Endodermal cell (in vitro differentiated cells): Measurements from ENCODE around the gene NDRG2. TPM values are rescaled to one million over a fixed set of nuclear protein-coding genes. Genes with fewer than 3 reads are reported as not detected.

Source experiments
- DNase-seq: peaks from one replicate; pipeline ENCODE4 v3.0.0-alpha.2; 2017
- H3K27ac ChIP-seq: 2 replicates; pipeline ENCODE4 v1.5.1; 2013; ENCODE audit warnings: mild to moderate bottlenecking, low read depth, low read length, moderate library complexity
- H3K27me3 ChIP-seq: 2 replicates; pipeline ENCODE4 v1.6.1; 2013; ENCODE audit warnings: mild to moderate bottlenecking, low read length, moderate library complexity; ENCODE audit not compliant: insufficient read depth, control insufficient read depth, poor library complexity, severe bottlenecking
- H3K36me3 ChIP-seq: 2 replicates; pipeline ENCODE4 v1.7.0; 2013; ENCODE audit warnings: mild to moderate bottlenecking, low read length, moderate library complexity; ENCODE audit not compliant: control insufficient read depth, insufficient read depth
- H3K4me1 ChIP-seq: one replicate; pipeline ENCODE4 v1.7.0; 2013; ENCODE audit warnings: low read length; ENCODE audit not compliant: control insufficient read depth, insufficient read depth
- H3K4me3 ChIP-seq: 2 replicates; pipeline ENCODE4 v1.5.1; 2013; ENCODE audit warnings: mild to moderate bottlenecking, low read length, moderate library complexity
- H3K9ac ChIP-seq: 2 replicates; pipeline ENCODE4 v1.6.1; 2013; ENCODE audit warnings: mild to moderate bottlenecking, low read length, moderate library complexity; ENCODE audit not compliant: poor library complexity, severe bottlenecking; ENCODE audit errors: extremely low read depth
- H3K9me3 ChIP-seq: 2 replicates; pipeline ENCODE4 v1.6.1; 2013; ENCODE audit warnings: mild to moderate bottlenecking, low read length, moderate library complexity; ENCODE audit not compliant: control insufficient read depth
- H3K27ac Mint-ChIP-seq: 2 replicates; pipeline ENCODE4 v1.8.0; 2020; ENCODE audit warnings: mixed read lengths
- H3K27me3 Mint-ChIP-seq: 2 replicates; pipeline ENCODE4 v1.8.0; 2021; ENCODE audit warnings: mild to moderate bottlenecking, mixed read lengths; ENCODE audit not compliant: insufficient read depth
- H3K36me3 Mint-ChIP-seq: 2 replicates; pipeline ENCODE4 v1.8.0; 2020; ENCODE audit warnings: low read depth, mixed read lengths
- H3K4me1 Mint-ChIP-seq: 2 replicates; pipeline ENCODE4 v1.8.0; 2020; ENCODE audit warnings: mixed read lengths
- H3K4me3 Mint-ChIP-seq: 2 replicates; pipeline ENCODE4 v1.8.0; 2020; ENCODE audit warnings: mild to moderate bottlenecking, moderate library complexity, mixed read lengths
- H3K9me3 Mint-ChIP-seq: 2 replicates; pipeline ENCODE4 v1.8.0; 2020; ENCODE audit warnings: mild to moderate bottlenecking, mixed read lengths
- CTCF ChIP-seq: fragments of 200-600 bp; sonication (generic); conservative IDR thresholded peaks from 2 replicates; pipeline ENCODE4 v1.5.0; 2021; ENCODE audit warnings: antibody characterized with exemption, mild to moderate bottlenecking
- WGBS, 2 experiments: methylation state at CpG; one replicate each; pipeline versions ENCODE4 v1.1.5 to v1.1.7; 2013; ENCODE audit warnings: missing lambda C conversion rate in 2 of 2, mixed read lengths in 1 of 2; ENCODE audit not compliant: insufficient coverage in 1 of 2, insufficient read length in 1 of 2; 5-methylcytosine and 5-hydroxymethylcytosine counted together
- total RNA-seq, 2 donors: library from RNA; stranded (reverse); fragmentation: NEBNext Ultra II Directional in 1 of 2; extraction: Animal tissue kit (Norgen Biotek cat#: 25700) in 1 of 2; gene quantifications; 2 replicates in 1 of 2; 3 replicates in 1 of 2; pipeline ENCODE4 v1.2.1, GENCODE V29; 2021

The NDRG2 gene
- total RNA-seq, 2 donors from 2014 or later: 46.3 to 52.8 TPM

DNA sequence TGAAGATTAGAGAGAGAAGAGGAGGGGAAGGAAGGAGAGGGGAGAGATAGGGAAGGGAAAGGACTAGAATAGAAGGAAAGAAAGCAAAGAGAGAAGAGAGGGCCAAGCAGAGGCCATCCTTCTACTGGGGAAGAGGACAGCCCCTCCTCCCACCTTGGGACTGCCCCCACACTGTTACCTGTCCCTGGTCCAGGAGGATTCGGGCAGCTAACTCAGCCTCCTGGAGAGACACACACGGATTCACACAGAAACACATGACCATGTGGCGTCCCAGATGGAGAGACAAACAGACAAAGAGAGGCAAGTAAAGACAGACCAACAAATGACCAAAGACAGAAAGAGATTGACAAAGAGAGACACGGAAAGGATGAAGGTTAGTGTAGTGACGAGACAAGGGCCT lies 2.2 kb downstream of the NDRG2 start:
- H3K27me3 Mint-ChIP-seq: peaks cover 28% of the 10 kb centered on the region
- H3K36me3 ChIP-seq: peaks cover 6% of the 10 kb centered on the region
- no peaks in the 10 kb centered on the region for H3K4me1 ChIP-seq
- H3K27me3 ChIP-seq: peaks cover 11% of the 10 kb centered on the region
- H3K4me3 Mint-ChIP-seq: no peak overlapping the region
- no peaks in the 10 kb centered on the region for H3K9me3 ChIP-seq
- peaks cover 32% of the 10 kb centered on the region for H3K36me3 Mint-ChIP-seq
- peak; percentile 10 for DNase-seq
- H3K27ac Mint-ChIP-seq: no peak overlapping the region
- no peak overlapping the region for H3K9ac ChIP-seq
- WGBS, 2 experiments: 86 to 87% methylated on average over 5 of the region's 5 CpGs
- H3K4me1 Mint-ChIP-seq: peaks cover 39% of the 10 kb centered on the region
- no peak overlapping the region for H3K27ac ChIP-seq
- TF ChIP-seq CTCF: no peak
- H3K4me3 ChIP-seq: no peak overlapping the region
- H3K9me3 Mint-ChIP-seq: no peaks in the 10 kb centered on the region

- Mint-ChIP-seq H3K27ac (no peak overlapping the region), H3K9me3 (no peaks in the 10 kb centered on the region), H3K4me1 (peaks cover 27% of the 10 kb centered on the region), H3K36me3 (peaks cover 42% of the 10 kb centered on the region), H3K4me3 (no peak overlapping the region), H3K27me3 (peaks cover 26% of the 10 kb centered on the region)
- no peak for DNase-seq
- peaks cover 11% of the 10 kb centered on the region for H3K27me3 ChIP-seq
- H3K4me1 ChIP-seq: no peaks in the 10 kb centered on the region
- no peaks in the 10 kb centered on the region for H3K9me3 ChIP-seq
- TF ChIP-seq CTCF: no peak
- WGBS, 2 experiments: 88 to 93% methylated on average over 4 of the region's 5 CpGs
- H3K27ac ChIP-seq: no peak overlapping the region
- peaks cover 6% of the 10 kb centered on the region for H3K36me3 ChIP-seq
- H3K4me3 ChIP-seq: no peak overlapping the region
- H3K9ac ChIP-seq: no peak overlapping the region
Observed at GRCh38 chr14:21020977-21021545, 3.8 kb downstream of the NDRG2 start.

DNA sequence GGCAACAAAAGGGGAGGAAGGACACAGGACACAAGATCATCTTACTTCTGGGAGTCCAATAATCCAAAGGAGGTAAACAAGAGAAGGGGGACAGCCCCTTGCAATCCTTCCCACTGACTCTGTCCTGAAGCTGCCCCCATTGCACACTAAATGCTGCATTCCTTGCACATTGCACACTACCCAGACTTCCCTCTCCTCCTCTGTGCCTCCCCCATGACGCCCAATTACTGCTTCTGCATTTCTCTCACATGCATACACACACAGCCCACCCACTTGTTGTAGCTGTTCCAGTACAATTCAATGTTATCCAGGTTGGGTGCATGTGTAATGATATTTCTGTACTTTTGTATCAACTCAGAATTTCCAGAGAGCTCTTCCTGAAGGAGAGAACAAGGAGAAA lies 5.5 kb downstream of the NDRG2 start:
- WGBS, 2 experiments: 86% methylated on average over 1 of the region's 1 CpG; no CpG with 5 or more reads in 1 of the 2 experiments
- no peak overlapping the region for H3K9ac ChIP-seq
- Mint-ChIP-seq H3K9me3 (no peaks in the 10 kb centered on the region), H3K4me1 (peaks cover 25% of the 10 kb centered on the region), H3K27ac (no peak overlapping the region), H3K27me3 (peaks cover 26% of the 10 kb centered on the region), H3K36me3 (peaks cover 42% of the 10 kb centered on the region), H3K4me3 (no peak overlapping the region)
- no peak overlapping the region for H3K4me3 ChIP-seq
- H3K27me3 ChIP-seq: peaks cover 8% of the 10 kb centered on the region
- no peak for TF ChIP-seq CTCF
- no peak overlapping the region for H3K27ac ChIP-seq
- H3K9me3 ChIP-seq: no peaks in the 10 kb centered on the region
- peaks cover 6% of the 10 kb centered on the region for H3K36me3 ChIP-seq
- DNase-seq: no peak
- no peaks in the 10 kb centered on the region for H3K4me1 ChIP-seq
